K562 (cell line): Measurements from ENCODE around the gene SHISA7. TPM values are rescaled to one million over a fixed set of nuclear protein-coding genes. Genes with fewer than 3 reads are reported as not detected.

ENCODE experiments used
- GABPB1 ChIP-seq: sonication (generic); formaldehyde crosslinking; IDR thresholded peaks from 2 replicates; pipeline ENCODE4 v1.8.0; 2022; ENCODE audit warnings: mild to moderate bottlenecking, missing genetic modification reagents
- PRMT5 ChIP-seq: sonication (generic); formaldehyde crosslinking; IDR thresholded peaks from 2 replicates; pipeline ENCODE4 v1.5.0; 2020; ENCODE audit warnings: missing genetic modification reagents
- REST ChIP-seq, 2 experiments: fragments of 450-650 bp; formaldehyde crosslinking in 1 of 2; IDR thresholded peaks; 2 replicates each; pipeline versions ENCODE4 v1.4.0 to v1.6.1; 2014 to 2020; ENCODE audit warnings: mild to moderate bottlenecking in 2 of 2, borderline replicate concordance in 1 of 2, low read depth in 1 of 2
- RHOXF2B ChIP-seq: fragments of 250-450 bp; sonication (Bioruptor Pico); conservative IDR thresholded peaks from 2 replicates; pipeline ENCODE4 v1.5.1; 2021
- SMAD4 ChIP-seq: fragments of 250-450 bp; sonication (Bioruptor Pico); conservative IDR thresholded peaks from 2 replicates; pipeline ENCODE4 v1.8.0; 2021; ENCODE audit warnings: inconsistent platforms, mild to moderate bottlenecking, moderate library complexity
- SP1 ChIP-seq: sonication (generic); formaldehyde crosslinking; IDR thresholded peaks from 2 replicates; pipeline ENCODE4 v1.8.1; 2022; ENCODE audit warnings: mild to moderate bottlenecking, missing genetic modification reagents
- SREBF1 ChIP-seq: fragments of 150-350 bp; IDR thresholded peaks from 2 replicates; pipeline ENCODE4 v1.6.1; 2014; ENCODE audit warnings: antibody characterized with exemption, low read depth, low read length, borderline replicate concordance
- SREBF2 ChIP-seq: sonication (generic); formaldehyde crosslinking; IDR thresholded peaks from 2 replicates; pipeline ENCODE4 v1.4.0; 2020; ENCODE audit warnings: mild to moderate bottlenecking, missing genetic modification reagents
- ZBED1 ChIP-seq: IDR thresholded peaks from 2 replicates; pipeline ENCODE4 v1.6.1; 2014
- ZNF224 ChIP-seq: sonication (generic); formaldehyde crosslinking; IDR thresholded peaks from 2 replicates; pipeline ENCODE4 v1.8.0; 2022; ENCODE audit warnings: mild to moderate bottlenecking, missing genetic modification reagents
- ZNF785 ChIP-seq: fragments of 250-450 bp; sonication (Bioruptor Pico); IDR thresholded peaks from 2 replicates; pipeline ENCODE4 v1.4.0; 2020; ENCODE audit warnings: mild to moderate bottlenecking
- polyA plus RNA-seq, 8 experiments: library from polyadenylated mRNA; depleted of rRNA in 4 of 8; stranded (reverse) in 5 of 8; unstranded in 3 of 8; fragments of >200 nt; fragmentation: Nextera tagmentation in 2 of 8; fragmentation: Illumina TruSeq in 1 of 8; extraction: Ambion mirVana in 2 of 8; extraction: Trizol in 1 of 8; gene quantifications; 2 replicates each; pipeline versions ENCODE4 v1.2.1 to v1.2.3, GENCODE V29; 2011 to 2014; ENCODE audit warnings: inconsistent platforms in 1 of 8, missing spikeins in 1 of 8
- total RNA-seq, 7 experiments: library from RNA; depleted of rRNA in 6 of 7; stranded (reverse); fragments of >200 nt in 6 of 7; fragmentation: Illumina TruSeq in 2 of 7; extraction: Trizol in 2 of 7; gene quantifications; 2 replicates each; pipeline versions ENCODE4 v1.2.1 to v1.2.3, GENCODE V29; 2011 to 2021; ENCODE audit warnings: low replicate concordance in 1 of 7
- TF ChIP-seq, protein P1 (sequence below): sonication (generic); formaldehyde crosslinking; IDR thresholded peaks from 2 replicates; pipeline ENCODE4 v1.8.0; 2023; ENCODE audit warnings: mild to moderate bottlenecking, missing genetic modification reagents
- TF ChIP-seq, protein P2 (sequence below): fragments of 450-650 bp; formaldehyde crosslinking; conservative IDR thresholded peaks from 2 replicates; pipeline ENCODE4 v1.4.0; 2022; ENCODE audit warnings: mild to moderate bottlenecking, missing genetic modification characterization
- TF ChIP-seq, protein P3 (sequence below): fragments of 200-800 bp; sonication (Bioruptor generic); IDR thresholded peaks from 2 replicates; pipeline ENCODE4 v1.6.1; 2017; ENCODE audit warnings: missing genetic modification characterization, missing compliant biosample characterization

The SHISA7 gene
- total and polyA plus RNA-seq, 9 of the 15 experiments (the other 6 are each of a cell fraction or from before 2014, with no cell fraction given) = 0.01 to 0.40 (median 0.07) TPM

DNA sequence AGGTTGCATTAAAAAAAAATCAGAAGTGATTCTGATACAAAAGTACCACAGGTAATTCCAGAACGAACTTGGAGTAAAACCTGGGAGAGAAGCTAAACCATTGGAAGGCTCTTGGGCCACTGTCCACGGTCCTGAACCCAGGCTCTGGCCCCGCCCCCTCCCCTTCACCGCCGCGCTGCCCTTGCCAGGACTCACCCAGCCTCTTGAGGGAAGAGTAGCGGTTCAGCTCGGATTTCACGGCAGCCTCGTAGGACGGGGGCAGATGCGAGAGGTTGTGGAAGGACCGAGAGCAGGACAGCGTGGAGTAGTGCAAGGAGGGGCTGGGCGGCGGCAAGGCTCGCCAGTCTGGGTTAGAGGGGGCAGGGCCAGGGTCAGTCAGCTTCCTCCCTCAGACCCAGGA lies 5.7 kb downstream of the SHISA7 start (continued):
- TF ChIP-seq, protein P1, sequence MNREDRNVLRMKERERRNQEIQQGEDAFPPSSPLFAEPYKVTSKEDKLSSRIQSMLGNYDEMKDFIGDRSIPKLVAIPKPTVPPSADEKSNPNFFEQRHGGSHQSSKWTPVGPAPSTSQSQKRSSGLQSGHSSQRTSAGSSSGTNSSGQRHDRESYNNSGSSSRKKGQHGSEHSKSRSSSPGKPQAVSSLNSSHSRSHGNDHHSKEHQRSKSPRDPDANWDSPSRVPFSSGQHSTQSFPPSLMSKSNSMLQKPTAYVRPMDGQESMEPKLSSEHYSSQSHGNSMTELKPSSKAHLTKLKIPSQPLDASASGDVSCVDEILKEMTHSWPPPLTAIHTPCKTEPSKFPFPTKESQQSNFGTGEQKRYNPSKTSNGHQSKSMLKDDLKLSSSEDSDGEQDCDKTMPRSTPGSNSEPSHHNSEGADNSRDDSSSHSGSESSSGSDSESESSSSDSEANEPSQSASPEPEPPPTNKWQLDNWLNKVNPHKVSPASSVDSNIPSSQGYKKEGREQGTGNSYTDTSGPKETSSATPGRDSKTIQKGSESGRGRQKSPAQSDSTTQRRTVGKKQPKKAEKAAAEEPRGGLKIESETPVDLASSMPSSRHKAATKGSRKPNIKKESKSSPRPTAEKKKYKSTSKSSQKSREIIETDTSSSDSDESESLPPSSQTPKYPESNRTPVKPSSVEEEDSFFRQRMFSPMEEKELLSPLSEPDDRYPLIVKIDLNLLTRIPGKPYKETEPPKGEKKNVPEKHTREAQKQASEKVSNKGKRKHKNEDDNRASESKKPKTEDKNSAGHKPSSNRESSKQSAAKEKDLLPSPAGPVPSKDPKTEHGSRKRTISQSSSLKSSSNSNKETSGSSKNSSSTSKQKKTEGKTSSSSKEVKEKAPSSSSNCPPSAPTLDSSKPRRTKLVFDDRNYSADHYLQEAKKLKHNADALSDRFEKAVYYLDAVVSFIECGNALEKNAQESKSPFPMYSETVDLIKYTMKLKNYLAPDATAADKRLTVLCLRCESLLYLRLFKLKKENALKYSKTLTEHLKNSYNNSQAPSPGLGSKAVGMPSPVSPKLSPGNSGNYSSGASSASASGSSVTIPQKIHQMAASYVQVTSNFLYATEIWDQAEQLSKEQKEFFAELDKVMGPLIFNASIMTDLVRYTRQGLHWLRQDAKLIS (CRISPR knock-in tag) = peak; percentile 81; the same call in 1 of the 2 replicates
- TF ChIP-seq SREBF2 (no peak), ZBED1 (no peak), ZNF785 (CRISPR knock-in tag) (no peak), ZNF224 (CRISPR knock-in tag) (no peak), SP1 (peak; percentile 91), REST (IDR thresholded peaks at IDR 0.05; ENCODE audit: borderline replicate concordance) (peak; percentile 100), REST (CRISPR knock-in tag; IDR thresholded peaks at IDR 0.05; ENCODE audit: low read depth) (peak; percentile 99), PRMT5 (CRISPR knock-in tag) (peak; percentile 80; the same call in 1 of the 2 replicates), SREBF1 (no peak), GABPB1 (CRISPR knock-in tag) (peak; percentile 68), SMAD4 (CRISPR knock-in tag) (0 out of 2 replicates have a peak, but pooled peaks have one; percentile 45), RHOXF2B (no peak)
- TF ChIP-seq, protein P2, sequence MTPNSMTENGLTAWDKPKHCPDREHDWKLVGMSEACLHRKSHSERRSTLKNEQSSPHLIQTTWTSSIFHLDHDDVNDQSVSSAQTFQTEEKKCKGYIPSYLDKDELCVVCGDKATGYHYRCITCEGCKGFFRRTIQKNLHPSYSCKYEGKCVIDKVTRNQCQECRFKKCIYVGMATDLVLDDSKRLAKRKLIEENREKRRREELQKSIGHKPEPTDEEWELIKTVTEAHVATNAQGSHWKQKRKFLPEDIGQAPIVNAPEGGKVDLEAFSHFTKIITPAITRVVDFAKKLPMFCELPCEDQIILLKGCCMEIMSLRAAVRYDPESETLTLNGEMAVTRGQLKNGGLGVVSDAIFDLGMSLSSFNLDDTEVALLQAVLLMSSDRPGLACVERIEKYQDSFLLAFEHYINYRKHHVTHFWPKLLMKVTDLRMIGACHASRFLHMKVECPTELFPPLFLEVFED (CRISPR knock-in tag) = no peak
- TF ChIP-seq, protein P3, sequence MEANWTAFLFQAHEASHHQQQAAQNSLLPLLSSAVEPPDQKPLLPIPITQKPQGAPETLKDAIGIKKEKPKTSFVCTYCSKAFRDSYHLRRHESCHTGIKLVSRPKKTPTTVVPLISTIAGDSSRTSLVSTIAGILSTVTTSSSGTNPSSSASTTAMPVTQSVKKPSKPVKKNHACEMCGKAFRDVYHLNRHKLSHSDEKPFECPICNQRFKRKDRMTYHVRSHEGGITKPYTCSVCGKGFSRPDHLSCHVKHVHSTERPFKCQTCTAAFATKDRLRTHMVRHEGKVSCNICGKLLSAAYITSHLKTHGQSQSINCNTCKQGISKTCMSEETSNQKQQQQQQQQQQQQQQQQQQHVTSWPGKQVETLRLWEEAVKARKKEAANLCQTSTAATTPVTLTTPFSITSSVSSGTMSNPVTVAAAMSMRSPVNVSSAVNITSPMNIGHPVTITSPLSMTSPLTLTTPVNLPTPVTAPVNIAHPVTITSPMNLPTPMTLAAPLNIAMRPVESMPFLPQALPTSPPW (CRISPR knock-in tag) = peak; percentile 64
